Activated CD8-positive, alpha-beta T cell treated with anti-CD3 and anti-CD28 coated beads, Interleukin-2, amount 10 ng/mL, durations not matched to agents 7 days and 5 days (primary cell): ENCODE data around the gene RNF157. TPM values are rescaled to one million over a fixed set of nuclear protein-coding genes. Genes with fewer than 3 reads are reported as not detected.
A peak's percentile ranks its signal among the peaks of the same experiment; 100 is the strongest.

Source experiments
- ATAC-seq: fragments of 150-1000 bp; cut with Tn5 transposase; one replicate; pipeline ENCODE4 v1.10.0; 2021; ENCODE audit warnings: moderate library complexity
- CTCF ChIA-PET: fragments of 350-600 bp; sonication (Branson Sonifier 250); formaldehyde crosslinking; loops from one replicate; lab custom pipeline; 2021; ENCODE audit warnings: antibody characterized with exemption; lab: Charles Lee
- POLR2A ChIA-PET: fragments of 350-600 bp; sonication (Branson Sonifier 250); formaldehyde crosslinking; loops from one replicate; lab custom pipeline; 2021; ENCODE audit warnings: antibody characterized with exemption; lab: Charles Lee
- DNase-seq: peaks from one replicate; pipeline ENCODE4 v3.0.0-alpha.2; 2020
- H3K27ac Mint-ChIP-seq: one replicate; pipeline ENCODE4 v1.8.0; 2021; ENCODE audit warnings: mild to moderate bottlenecking, mixed read lengths
- H3K27me3 Mint-ChIP-seq: one replicate; pipeline ENCODE4 v1.8.0; 2021; ENCODE audit warnings: low read depth, mixed read lengths
- H3K36me3 Mint-ChIP-seq: one replicate; pipeline ENCODE4 v1.8.0; 2021; ENCODE audit warnings: low read depth, mixed read lengths
- H3K4me1 Mint-ChIP-seq: one replicate; pipeline ENCODE4 v1.8.0; 2021; ENCODE audit warnings: low read depth, mixed read lengths
- H3K4me3 Mint-ChIP-seq: one replicate; pipeline ENCODE4 v1.8.0; 2021; ENCODE audit warnings: mild to moderate bottlenecking, mixed read lengths
- H3K9me3 Mint-ChIP-seq: one replicate; pipeline ENCODE4 v1.8.0; 2022; ENCODE audit warnings: mixed read lengths; ENCODE audit not compliant: insufficient read depth
- total RNA-seq, 2 experiments: library from RNA; stranded (reverse); gene quantifications; one replicate each; pipeline ENCODE4 v1.2.3, GENCODE V29; 2021

RNF157 gene
- total RNA-seq, 2 experiments from 2014 or later, result 150 to 165 TPM

- peaks cover 69% of the 10 kb centered on the region for H3K4me1 Mint-ChIP-seq
- ATAC-seq, result peak; percentile 21
These were observed 100.3 kb downstream of the RNF157 start for GRCh38 chr17:76139801-76140660.

GRCh38 chr17:76138896-76139752, 101.2 kb downstream of the RNF157 start:
- Mint-ChIP-seq H3K36me3 (peaks cover 17% of the 10 kb centered on the region), H3K27me3 (no peaks in the 10 kb centered on the region), H3K4me1 (peaks cover 68% of the 10 kb centered on the region), H3K27ac (peak overlapping the region; percentile 66), H3K4me3 (peak overlapping the region; percentile 74), H3K9me3 (no peaks in the 10 kb centered on the region)
- DNase-seq (no peak), ATAC-seq (no peak)
- CTCF ChIA-PET, result interaction anchor here (0.9 to 8.2 kb wide), 2 partner anchors 13 to 41 kb away, joined by 3 to 106 read pairs; no protein-coding TSS in a partner anchor
- POLR2A ChIA-PET, result no interaction called here

More at GRCh38 chr17:76139801-76140660, 100.3 kb downstream of the RNF157 start:
- Mint-ChIP-seq H3K27me3 (no peaks in the 10 kb centered on the region), H3K9me3 (no peaks in the 10 kb centered on the region), H3K27ac (peak overlapping the region; percentile 66), H3K4me3 (peak overlapping the region; percentile 76), H3K36me3 (peaks cover 24% of the 10 kb centered on the region)
- CTCF ChIA-PET, result interaction anchor here (0.7 to 8.2 kb wide), 3 partner anchors 40 to 139 kb away, joined by 3 to 106 read pairs (median 38); no protein-coding TSS in a partner anchor
- POLR2A ChIA-PET, result interaction anchor here (0.7 to 8.1 kb wide), 5 partner anchors 13 to 132 kb away, joined by 3 to 100 read pairs (median 4); partner anchors contain the start of gene UBALD2
- DNase-seq, result peak; percentile 70

- DNase-seq (no peak), ATAC-seq (no peak)
- CTCF ChIA-PET, result interaction anchor here (0.9 kb wide), 1 partner anchor 12 kb away, joined by 3 read pairs; no protein-coding TSS in a partner anchor
- H3K4me1 Mint-ChIP-seq, result peaks cover 69% of the 10 kb centered on the region
- no peaks in the 10 kb centered on the region for H3K9me3 Mint-ChIP-seq
- peak overlapping the region; percentile 18 for H3K4me3 Mint-ChIP-seq
- peaks cover 12% of the 10 kb centered on the region for H3K36me3 Mint-ChIP-seq
- H3K27me3 Mint-ChIP-seq, result no peaks in the 10 kb centered on the region
- POLR2A ChIA-PET, result no interaction called here
- peak overlapping the region; percentile 64 for H3K27ac Mint-ChIP-seq
These were observed 101.9 kb downstream of the RNF157 start for GRCh38 chr17:76138234-76138895.

- H3K36me3 Mint-ChIP-seq, result peaks cover 10% of the 10 kb centered on the region
- DNase-seq, result no peak
- no peak for ATAC-seq
- H3K27me3 Mint-ChIP-seq, result no peaks in the 10 kb centered on the region
- H3K27ac Mint-ChIP-seq, result no peak overlapping the region
- no peaks in the 10 kb centered on the region for H3K9me3 Mint-ChIP-seq
- no peak overlapping the region for H3K4me3 Mint-ChIP-seq
- ChIA-PET CTCF (no interaction called here), POLR2A (no interaction called here)
- H3K4me1 Mint-ChIP-seq, result peaks cover 63% of the 10 kb centered on the region
These were observed 102.7 kb downstream of the RNF157 start for GRCh38 chr17:76137351-76138233.

GRCh38 chr17:76137001-76137350, 103.3 kb downstream of the RNF157 start:
- ATAC-seq (no peak), DNase-seq (no peak)
- ChIA-PET POLR2A (no interaction called here), CTCF (no interaction called here)
- Mint-ChIP-seq H3K27ac (peak overlapping the region; percentile 60), H3K36me3 (peaks cover 5% of the 10 kb centered on the region), H3K4me1 (peaks cover 57% of the 10 kb centered on the region), H3K27me3 (no peaks in the 10 kb centered on the region), H3K4me3 (no peak overlapping the region), H3K9me3 (no peaks in the 10 kb centered on the region)

- no peaks in the 10 kb centered on the region for H3K9me3 Mint-ChIP-seq
- H3K27me3 Mint-ChIP-seq, result no peaks in the 10 kb centered on the region
- peak overlapping the region; percentile 60 for H3K27ac Mint-ChIP-seq
- DNase-seq (no peak), ATAC-seq (no peak)
- peaks cover 5% of the 10 kb centered on the region for H3K36me3 Mint-ChIP-seq
- POLR2A ChIA-PET, result interaction anchor here (1.0 to 1.5 kb wide), 2 partner anchors 46 to 135 kb away, joined by 4 to 5 read pairs; no protein-coding TSS in a partner anchor
- peaks cover 54% of the 10 kb centered on the region for H3K4me1 Mint-ChIP-seq
- H3K4me3 Mint-ChIP-seq, result no peak overlapping the region
- CTCF ChIA-PET, result interaction anchor here (1.1 to 1.9 kb wide), 3 partner anchors 16 to 143 kb away, joined by 5 to 8 read pairs (median 7); no protein-coding TSS in a partner anchor
These were observed 103.9 kb downstream of the RNF157 start for GRCh38 chr17:76136276-76137000.

- Mint-ChIP-seq H3K27ac (peak overlapping the region; percentile 87), H3K4me1 (peaks cover 49% of the 10 kb centered on the region), H3K27me3 (no peaks in the 10 kb centered on the region), H3K4me3 (no peak overlapping the region), H3K9me3 (no peaks in the 10 kb centered on the region), H3K36me3 (peaks cover 5% of the 10 kb centered on the region)
- DNase-seq (no peak), ATAC-seq (no peak)
- POLR2A ChIA-PET, result interaction anchor here (1.0 to 1.5 kb wide), 3 partner anchors 46 to 135 kb away, joined by 4 to 5 read pairs (median 4); no protein-coding TSS in a partner anchor
- CTCF ChIA-PET, result interaction anchor here (1.1 to 1.9 kb wide), 5 partner anchors 9 to 144 kb away, joined by 5 to 12 read pairs (median 7); no protein-coding TSS in a partner anchor
These were observed 104.5 kb downstream of the RNF157 start for GRCh38 chr17:76135810-76136188.

GRCh38 chr17:76134911-76135809, 105.1 kb downstream of the RNF157 start:
- H3K27ac Mint-ChIP-seq, result peak overlapping the region; percentile 87
- ATAC-seq, result peak; percentile 12
- ChIA-PET CTCF (interaction anchor here (0.8 to 3.9 kb wide), 8 partner anchors 7 to 144 kb away, joined by 4 to 12 read pairs (median 6); partner anchors contain the start of gene FOXJ1), POLR2A (interaction anchor here (1.0 to 3.0 kb wide), 7 partner anchors 8 to 136 kb away, joined by 3 to 14 read pairs (median 4); no protein-coding TSS in a partner anchor)
- no peaks in the 10 kb centered on the region for H3K9me3 Mint-ChIP-seq
- peak overlapping the region; percentile 38 for H3K4me3 Mint-ChIP-seq
- H3K4me1 Mint-ChIP-seq, result peaks cover 44% of the 10 kb centered on the region
- DNase-seq, result no peak
- peaks cover 5% of the 10 kb centered on the region for H3K36me3 Mint-ChIP-seq
- no peaks in the 10 kb centered on the region for H3K27me3 Mint-ChIP-seq
